G401 (cell line): ENCODE results near the gene MFAP4. TPM values are rescaled to one million over a fixed set of nuclear protein-coding genes. Genes with fewer than 3 reads are reported as not detected.

Experiments
- DNase-seq: peaks from one replicate; pipeline ENCODE4 v3.0.0-alpha.2; 2015; ENCODE audit warnings: low spot score
- in situ Hi-C: cut with HindIII; loops from 2 replicates; pipeline ENCODE4 v1.10.0; 2016; ENCODE audit warnings: low sequenced_read_pairs, mixed read lengths
- total RNA-seq: library from RNA; depleted of rRNA; stranded (reverse); fragments of >200 nt; shearing (Covaris generic); gene quantifications from 2 replicates; pipeline ENCODE4 v1.2.3, GENCODE V29; 2014

Gene MFAP4
- total RNA-seq, 1 experiment from 2014 or later: not detected

DNA sequence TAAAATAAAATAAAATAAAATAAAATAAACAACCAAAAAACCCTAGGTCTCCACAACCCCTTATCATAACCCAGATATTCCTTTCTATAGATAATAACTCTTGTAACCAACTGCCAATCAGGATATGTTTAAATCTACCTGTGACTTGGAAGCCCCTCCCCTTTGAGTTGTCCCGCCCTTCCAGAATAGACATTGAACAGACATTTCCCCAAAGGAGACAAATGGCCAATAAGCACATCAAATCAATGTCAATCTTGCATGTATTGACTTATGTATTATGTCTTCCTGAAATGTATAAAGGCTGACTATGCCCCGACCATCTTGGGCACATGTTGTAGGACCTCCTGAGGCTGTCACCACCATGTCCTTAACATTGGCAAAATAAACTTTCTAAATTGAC lies 10.2 kb downstream of the MFAP4 start:
- in situ Hi-C loops: no loop called here
- DNase-seq: no peak

DNA sequence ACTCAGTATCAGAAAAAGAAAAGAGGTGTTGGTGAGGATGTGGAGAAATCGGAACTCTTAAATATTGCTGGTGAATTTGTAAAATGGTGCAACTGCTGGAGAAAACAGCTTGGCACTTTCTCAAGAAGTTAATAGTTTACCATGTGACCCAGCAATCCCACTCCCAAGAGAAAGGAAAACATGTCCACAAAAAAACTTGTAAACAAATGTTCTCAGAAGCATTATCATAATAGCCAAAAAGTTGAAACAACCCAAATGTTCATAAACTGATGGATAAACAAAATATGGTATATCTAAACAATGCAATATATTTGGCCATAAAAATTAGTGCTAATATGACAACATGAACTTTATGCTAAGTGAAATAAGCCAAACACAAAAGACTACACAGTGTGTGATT lies 11.3 kb downstream of the MFAP4 start:
- in situ Hi-C loops: no loop called here
- DNase-seq: no peak

DNA sequence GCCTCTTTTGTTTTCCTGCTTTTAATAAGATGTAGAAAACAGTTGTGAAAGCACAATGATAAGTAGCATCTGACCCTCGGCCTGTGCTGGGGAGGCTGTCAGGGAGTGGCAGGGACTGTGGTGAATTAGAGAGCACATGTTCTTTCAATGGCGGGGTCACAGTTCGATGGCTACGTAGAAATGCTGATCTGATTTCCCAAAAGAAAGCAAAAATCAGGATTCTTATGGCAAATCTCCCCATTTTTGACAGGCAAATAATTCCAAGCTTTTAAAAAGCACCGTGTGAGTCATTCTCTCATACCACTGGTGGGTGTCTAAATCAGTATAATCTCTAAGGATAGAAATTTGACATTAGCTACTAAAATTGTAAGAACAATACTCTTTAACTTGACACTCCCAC lies 12.9 kb downstream of the MFAP4 start:
- DNase-seq: no peak
- in situ Hi-C loops: no loop called here

DNA sequence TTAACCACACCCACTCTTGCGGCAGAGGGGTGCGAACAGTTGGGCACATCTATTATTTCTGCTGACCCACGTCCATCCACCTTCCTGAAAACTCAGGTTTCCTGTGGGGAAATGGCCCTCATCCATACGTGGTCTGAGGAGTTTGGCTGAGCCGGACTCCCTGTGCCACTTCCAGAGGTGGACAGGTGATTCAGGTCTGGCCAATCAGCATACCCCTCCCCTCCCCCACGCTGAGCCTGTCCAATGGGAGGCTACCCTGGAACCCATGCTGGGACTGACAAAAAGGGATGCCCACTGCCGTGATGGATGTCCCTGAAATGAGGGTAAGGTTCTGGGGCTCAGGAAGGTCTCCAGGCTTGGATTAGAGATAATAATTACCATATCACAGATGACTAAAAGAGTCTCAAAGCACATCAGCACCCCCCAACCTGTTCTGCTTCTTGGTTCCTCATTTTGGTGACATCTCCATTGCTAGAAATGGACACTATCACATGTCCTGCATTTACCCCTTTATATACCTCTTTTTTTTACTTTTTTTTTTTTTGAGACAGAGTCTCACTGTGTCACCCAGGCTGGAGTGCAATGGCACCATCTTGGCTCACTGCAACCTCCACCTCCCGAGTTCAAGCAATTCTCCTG lies 14.0 kb downstream of the MFAP4 start:
- DNase-seq: no peak
- in situ Hi-C loops: no loop called here

DNA sequence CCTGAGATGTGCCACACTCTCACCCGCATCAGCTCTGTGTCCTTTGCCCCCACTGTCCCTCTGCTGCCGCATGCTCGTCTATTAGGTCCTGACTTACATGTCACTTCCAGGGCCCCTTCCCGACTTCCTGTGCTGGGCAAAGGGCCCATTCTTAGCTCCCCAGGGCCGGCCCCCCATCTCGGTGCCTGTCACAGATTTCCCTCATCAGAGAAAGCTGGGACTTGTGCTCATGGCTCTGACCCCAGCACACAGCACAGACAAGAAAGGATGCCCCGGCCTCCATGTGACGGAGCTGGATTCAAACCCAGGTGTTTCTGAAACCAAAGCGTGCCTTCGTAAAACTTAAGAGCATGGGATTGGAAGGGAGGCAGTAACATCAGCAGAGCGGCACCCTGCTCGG lies 14.6 kb downstream of the MFAP4 start:
- DNase-seq: no peak
- in situ Hi-C loops: no loop called here

DNA sequence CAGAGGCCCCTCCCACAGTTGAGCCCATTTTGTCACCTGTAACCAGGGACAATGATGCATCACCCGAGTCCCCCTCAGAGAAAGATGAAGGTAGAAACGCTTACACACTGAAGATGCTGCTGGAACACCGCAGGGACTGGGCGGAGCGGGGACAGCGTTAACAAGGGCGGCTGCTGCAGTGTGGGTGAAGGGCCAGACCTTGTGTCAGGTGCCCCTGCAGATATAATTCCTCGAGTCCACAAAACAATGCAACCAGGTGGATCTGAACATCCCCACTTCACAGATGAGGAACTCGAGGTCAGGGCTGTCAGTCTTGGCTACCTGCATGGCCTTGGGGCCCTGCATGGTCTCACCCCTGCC lies 15.0 kb downstream of the MFAP4 start:
- in situ Hi-C loops: no loop called here
- no peak for DNase-seq

DNA sequence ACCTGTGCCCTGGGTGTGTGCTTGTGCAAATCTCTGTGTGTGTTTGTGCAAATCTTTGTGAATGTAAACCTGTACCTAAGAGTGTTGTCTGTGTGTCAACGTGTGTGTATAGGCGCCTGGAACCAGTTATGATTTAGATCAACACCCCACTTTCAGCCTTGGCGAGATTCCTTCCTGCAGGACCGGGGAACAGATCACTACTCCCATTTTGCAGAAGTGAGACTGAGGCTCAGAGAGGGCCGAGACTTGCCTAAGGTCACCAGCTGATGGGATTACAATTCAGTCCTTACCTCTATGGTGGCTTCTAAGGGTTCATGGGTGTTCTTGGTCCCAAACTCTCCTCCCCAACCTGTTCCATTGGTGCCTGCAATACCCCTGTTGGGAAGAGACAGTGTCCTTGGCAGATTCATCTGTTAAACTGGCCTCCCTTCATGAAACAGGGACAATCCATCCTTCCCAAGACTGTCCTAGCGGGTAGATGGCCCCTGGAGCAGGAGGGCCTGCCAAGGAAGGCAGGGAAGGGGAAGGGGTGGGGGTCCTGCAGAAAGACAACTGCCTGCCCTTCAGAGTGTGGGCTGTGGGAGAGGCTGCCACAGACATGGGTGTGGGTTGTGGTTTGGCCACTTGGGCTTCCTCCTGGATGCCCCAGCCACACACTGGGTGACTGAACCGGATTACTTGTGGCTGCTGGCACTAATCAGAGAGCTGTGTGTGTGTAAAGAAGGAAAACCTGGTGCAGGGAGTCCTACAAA lies 15.6 kb downstream of the MFAP4 start:
- no peak for DNase-seq
- in situ Hi-C loops: no loop called here

DNA sequence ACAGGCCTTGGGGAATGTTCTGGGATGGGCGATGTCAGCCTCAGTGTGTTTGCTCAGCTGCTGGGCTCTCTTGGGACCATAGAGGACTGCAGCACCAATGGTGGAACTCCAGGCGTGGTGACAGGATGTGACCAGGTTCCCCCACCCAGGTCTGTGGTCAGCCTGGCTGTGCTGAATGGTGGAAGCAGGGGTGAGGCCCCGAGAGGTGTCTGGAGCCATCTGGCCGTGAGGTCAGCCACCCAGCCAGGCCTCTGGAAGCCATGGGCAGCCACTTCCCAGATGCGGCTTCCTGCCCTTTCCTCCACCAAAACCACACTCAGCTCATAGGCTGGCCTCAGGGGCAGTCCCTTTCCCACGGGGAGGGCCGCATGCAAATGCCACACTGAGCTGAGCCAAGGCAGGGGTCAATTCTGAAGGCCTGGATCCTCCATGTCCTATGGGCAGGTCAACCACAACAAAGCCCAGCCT lies 16.5 kb downstream of the MFAP4 start:
- DNase-seq: no peak
- in situ Hi-C loops: no loop called here

DNA sequence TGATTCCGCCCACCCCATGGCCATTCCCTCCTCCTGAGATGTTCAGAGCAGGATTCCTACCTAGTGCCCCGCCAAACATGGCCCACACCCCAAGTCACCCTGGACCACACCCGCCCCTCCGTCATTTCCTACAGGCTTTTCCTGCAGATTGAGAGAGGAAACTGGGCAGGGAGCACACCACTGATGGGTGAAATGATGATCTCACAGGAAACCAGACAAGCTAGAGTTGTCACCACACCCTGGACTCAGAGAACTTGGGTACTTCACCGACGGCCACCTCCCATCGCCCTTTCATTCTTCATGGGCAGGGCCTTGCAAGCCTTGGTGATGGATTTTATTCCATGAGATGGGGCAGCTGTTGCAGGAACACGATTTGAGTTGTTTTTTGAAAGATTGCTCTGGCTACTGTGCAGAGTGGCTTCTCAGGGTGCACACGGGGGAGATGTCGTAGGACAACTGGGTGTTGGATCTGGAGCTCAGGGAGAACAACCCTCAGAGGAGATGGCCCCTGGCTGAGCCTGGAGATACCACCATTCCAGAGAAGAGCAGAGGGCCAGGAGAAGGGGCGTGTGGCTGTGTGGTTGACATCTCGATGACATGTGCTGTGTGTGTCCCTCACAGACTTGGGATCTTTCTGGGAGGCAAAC lies 17.0 kb downstream of the MFAP4 start:
- in situ Hi-C loops: no loop called here
- no peak for DNase-seq

DNA sequence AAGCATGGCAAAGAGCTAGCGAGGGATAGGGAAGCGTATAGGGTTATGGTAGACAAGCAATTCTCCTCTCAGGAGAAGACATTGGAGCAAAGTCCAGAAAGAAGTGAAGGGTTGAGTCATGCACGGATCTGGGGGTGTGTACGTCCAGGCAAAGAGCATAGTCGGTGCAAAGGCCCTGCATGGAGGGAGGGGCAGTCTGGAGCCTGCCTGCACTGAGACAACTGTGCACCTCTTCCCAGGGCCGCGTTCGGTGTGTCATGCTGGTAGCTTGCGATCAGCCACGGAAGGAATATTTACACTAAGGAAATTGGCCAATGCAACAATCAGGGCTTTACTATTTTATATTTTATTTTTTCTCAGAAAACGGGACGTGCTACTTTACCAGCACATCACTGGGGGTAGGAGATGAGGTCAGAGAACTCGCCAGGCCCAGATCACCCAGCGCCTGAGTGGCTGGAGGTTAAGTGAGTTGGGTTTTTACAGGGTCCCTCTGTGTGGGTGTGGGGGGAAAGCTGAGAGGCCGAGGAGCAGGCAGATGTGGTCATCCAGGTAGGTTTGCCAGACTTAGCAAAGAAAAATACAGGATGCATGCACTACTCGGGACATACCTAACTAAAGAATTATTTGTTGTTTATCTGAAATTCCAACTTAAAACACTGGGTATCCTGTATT lies 17.7 kb downstream of the MFAP4 start:
- DNase-seq: no peak
- in situ Hi-C loops: no loop called here

DNA sequence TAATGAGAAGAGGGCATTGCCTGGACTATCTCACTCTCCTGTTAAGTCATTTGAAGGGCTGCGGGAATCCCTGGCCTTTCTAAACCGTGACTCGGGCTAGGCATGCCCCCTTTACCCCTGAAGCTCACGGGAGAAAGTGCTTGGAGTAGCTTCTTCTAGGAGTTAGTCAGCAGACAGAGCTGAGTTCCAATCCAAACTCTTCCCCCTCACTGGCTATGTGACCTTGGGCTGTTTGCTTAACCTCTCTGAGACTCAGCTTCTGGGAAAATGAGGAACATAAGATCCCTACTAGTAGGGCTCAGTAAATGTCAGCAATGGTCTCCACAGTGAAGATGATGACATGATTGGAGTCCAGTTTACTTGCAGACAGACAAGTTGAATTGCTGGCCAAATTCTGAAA lies 18.8 kb downstream of the MFAP4 start:
- no peak for DNase-seq
- in situ Hi-C loops: no loop called here

DNA sequence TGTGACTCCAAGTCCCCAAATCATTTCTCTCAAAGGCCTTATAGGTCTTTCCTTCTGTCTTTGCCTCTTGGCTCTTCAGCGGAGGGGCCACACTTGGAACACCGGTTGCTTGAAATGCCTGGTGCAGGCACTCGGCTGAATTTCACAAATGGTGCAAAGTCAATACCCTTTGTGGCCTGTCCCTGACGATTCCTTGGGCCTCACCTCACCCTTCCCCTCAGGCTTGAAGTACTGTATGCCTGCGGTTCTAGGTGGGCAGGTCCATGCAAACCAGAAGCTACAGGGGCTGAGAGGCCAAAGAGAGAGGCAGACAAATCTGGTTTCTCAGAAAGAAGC lies 20.4 kb downstream of the MFAP4 start:
- in situ Hi-C loops: no loop called here

DNA sequence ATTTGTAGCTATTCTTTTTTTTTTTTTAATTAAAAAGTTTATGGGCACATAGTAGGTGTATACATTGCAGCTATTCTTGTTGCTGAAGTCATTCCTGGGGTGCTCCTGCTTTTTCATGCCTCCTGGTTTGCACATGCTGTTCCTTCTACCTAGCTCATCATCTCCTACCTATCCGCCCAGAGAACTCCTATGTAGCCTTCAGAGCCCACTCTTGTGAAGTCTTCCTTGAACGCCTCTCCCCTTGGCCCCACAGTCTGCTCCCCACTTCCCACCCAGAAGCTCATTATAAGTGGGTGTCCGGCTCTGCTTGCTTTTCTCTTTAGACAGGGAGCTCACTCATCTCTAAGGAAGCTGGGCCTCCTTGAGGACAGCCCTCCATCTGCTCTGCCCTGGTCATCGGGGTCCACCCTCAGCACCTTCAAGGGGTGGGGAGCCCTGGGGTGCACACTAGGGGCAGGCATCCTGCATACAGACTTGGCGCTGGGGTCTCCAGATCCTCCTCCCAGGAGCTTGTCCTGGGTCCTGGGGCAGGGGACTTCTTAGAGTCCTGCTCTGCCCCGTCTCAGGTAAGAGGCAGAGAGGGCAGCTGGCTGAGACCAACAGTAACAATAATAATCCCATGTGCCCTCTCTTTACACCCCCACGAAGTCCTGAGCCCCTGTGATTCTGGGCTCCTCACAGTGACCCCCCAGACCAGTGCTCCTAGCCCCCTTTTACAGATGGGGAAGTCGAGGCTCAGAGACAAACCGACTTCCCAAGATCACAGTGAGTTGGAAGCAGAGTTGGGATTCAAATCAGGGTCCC lies 21.0 kb downstream of the MFAP4 start:
- in situ Hi-C loops: no loop called here
- DNase-seq: no peak

More for the DNA sequence above, 20.4 kb downstream of the MFAP4 start:
- no peak for DNase-seq

DNA sequence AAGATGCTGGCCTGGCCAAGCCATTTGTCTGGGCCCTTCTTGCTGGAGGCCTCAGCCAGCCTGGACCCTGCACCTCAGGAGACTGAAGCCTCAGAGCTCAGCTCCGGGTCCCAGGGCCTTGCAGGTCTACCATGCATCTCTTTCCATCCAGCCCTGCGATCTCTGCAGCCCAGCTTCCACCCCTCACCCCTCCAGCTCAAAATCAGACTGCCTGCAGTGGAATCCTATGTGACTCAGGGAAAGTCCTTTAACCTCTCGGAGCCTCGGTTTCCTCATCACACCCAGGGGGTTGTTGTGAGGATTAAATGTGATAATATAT lies 21.5 kb downstream of the MFAP4 start:
- DNase-seq: no peak
- in situ Hi-C loops: no loop called here

DNA sequence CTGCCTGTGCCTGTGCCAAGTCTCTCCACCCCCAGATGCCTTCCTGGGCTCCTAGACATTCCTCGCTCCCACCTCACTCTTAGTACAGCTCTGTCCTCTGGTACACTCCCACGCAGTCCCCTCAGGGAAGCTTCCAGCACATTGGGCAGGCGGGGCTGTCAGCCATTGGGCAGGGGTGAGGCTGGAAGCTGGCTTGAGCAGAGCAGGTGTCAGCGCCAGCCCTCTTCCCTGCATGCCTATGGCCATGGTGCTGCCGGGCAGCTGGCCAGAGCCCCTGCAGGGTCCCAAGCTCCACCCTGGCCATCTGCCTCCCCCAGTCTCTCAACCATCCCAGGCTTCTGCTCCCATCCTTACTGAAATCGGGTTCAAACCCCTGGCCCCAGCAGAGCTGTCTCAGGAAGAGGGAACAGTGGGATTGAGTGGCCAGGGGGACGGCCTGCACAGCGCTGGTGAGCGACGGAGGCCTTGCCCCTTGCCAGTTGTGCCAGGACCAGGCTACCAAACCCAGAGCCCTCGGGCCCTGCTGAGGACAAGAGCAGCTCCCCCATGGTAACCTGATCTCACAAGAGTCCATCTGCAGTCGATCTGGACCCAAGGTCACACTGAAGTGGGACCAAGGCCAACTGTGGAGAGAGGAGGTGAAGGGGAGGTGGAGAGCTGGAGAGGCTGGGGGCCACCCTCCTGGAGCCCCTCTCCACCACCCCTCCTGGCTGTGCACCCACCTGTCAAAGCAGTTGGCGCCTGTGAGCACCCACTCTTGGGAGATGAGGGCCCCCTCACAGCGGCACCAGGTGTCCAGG lies 22.1 kb downstream of the MFAP4 start:
- in situ Hi-C loops: loop anchor here (5.0 kb wide), 1 partner anchor 92 kb away; no protein-coding TSS in a partner anchor
- DNase-seq: peak; percentile 93

DNA sequence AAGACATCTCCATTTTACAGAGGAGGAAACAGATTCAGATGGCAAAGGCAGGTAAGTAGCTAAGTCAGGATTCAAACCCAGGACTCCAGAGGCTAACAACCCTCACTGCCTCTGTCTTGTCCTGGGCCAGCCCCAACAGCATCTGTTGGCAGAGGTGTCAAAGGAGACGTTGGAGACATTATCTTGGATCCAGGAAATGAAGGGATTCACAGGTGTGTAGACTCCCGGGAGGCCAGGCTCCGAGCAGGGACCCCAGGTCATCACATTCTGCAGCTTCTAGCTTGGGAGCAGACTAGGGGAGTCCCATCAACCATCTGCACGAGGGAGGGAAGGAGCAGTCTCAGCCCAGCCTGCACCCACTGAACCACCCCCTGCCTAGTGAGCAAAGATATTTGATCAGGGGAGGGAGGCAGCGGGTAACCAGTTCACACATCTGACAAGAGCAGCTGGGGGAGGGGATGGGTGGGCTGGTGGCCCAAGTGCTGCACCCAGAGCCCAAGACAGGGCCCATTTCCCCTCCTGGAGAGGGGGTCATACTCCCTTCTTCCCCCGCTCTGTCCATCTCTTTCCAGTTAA lies 23.4 kb downstream of the MFAP4 start:
- DNase-seq: peak; percentile 13
- in situ Hi-C loops: loop anchor here (5.0 kb wide), 1 partner anchor 94 kb away; no protein-coding TSS in a partner anchor

DNA sequence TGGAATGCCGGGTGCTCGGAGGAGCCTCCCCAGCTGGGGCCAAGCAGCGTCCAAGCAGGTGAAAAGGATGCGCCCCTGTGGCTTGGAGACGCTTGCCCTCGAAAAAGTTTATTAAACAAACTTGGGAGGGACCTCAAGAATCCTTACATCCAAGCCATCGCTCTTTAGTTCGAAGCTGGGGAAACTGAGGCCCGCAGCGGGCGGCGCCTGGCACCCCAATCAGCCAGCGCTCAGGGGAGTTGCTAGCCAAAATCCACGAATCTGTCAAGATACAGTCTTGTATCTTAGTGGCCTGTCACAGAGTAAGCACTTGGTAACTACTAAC lies 23.9 kb downstream of the MFAP4 start:
- DNase-seq: no peak
- in situ Hi-C loops: loop anchor here (5.0 kb wide), 1 partner anchor 94 kb away; no protein-coding TSS in a partner anchor
